SK-N-SH (cell line): ENCODE measurements around the gene LIG1. TPM values are rescaled to one million over a fixed set of nuclear protein-coding genes. Genes with fewer than 3 reads are reported as not detected.
A peak's percentile ranks its signal among the peaks of the same experiment; 100 is the strongest.

Experiments used
- CTCF ChIA-PET: fragments of 300-600, 350-600 bp; formaldehyde crosslinking; extraction: SDS; loops from one replicate; lab custom pipeline; 2021; lab: Yijun Ruan, JAX
- POLR2A ChIA-PET: fragments of 350-600 bp; sonication (Branson Sonifier 250); formaldehyde crosslinking; extraction: SDS; loops from one replicate; lab custom pipeline; 2020; ENCODE audit warnings: antibody characterized with exemption, inconsistent platforms; lab: Yijun Ruan, JAX
- DNase-seq: peaks from one replicate; pipeline ENCODE4 v3.0.0; 2012
- H2AFZ ChIP-seq: fragments of 200-600 bp; sonication (generic); 2 replicates; pipeline ENCODE4 v1.8.1; 2016; ENCODE audit warnings: antibody characterized with exemption, mild to moderate bottlenecking, low read depth
- H3F3A ChIP-seq: fragments of 200-600 bp; sonication (generic); replicated peaks from 2 replicates; pipeline ENCODE3; 2016; ENCODE audit warnings: antibody characterized with exemption, mild to moderate bottlenecking; ENCODE audit not compliant: insufficient read depth
- H3K27ac ChIP-seq, 2 experiments: fragments of 200-500 bp in 1 of 2; fragments of 200-600 bp in 1 of 2; sonication (Bioruptor generic) in 1 of 2; sonication (generic), shearing (Covaris generic) in 1 of 2; 2 replicates each; pipeline versions ENCODE4 v1.5.1 to v1.6.1; 2014 to 2016; ENCODE audit warnings: low read depth in 2 of 2, inconsistent platforms in 1 of 2, low read length in 1 of 2, mild to moderate bottlenecking in 1 of 2, mixed read lengths in 1 of 2
- H3K27me3 ChIP-seq: fragments of 200-600 bp; sonication (generic), shearing (Covaris generic); 2 replicates; pipeline ENCODE4 v1.6.1; 2016; ENCODE audit warnings: mixed run types; ENCODE audit not compliant: insufficient read depth
- H3K36me3 ChIP-seq, 2 experiments: fragments of 200-500 bp in 1 of 2; fragments of 200-600 bp in 1 of 2; sonication (Bioruptor generic) in 1 of 2; sonication (generic) in 1 of 2; replicated peaks in 1 of 2; 2 replicates each; pipeline versions ENCODE3 to v1.5.1; 2014 to 2016; ENCODE audit warnings: low read length in 1 of 2, mild to moderate bottlenecking in 1 of 2; ENCODE audit not compliant: insufficient read depth in 2 of 2, control insufficient read depth in 1 of 2
- H3K4me1 ChIP-seq, 2 experiments: fragments of 200-500 bp in 1 of 2; fragments of 200-600 bp in 1 of 2; sonication (Bioruptor generic) in 1 of 2; sonication (generic), shearing (Covaris generic) in 1 of 2; 2 replicates each; pipeline versions ENCODE4 v1.5.1 to v1.6.1; 2014 to 2016; ENCODE audit warnings: low read depth in 1 of 2, low read length in 1 of 2, mixed run types in 1 of 2; ENCODE audit not compliant: insufficient read depth in 2 of 2, control insufficient read depth in 1 of 2
- H3K4me2 ChIP-seq: fragments of 200-600 bp; sonication (generic), shearing (Covaris generic); 2 replicates; pipeline ENCODE4 v1.6.1; 2017; ENCODE audit warnings: mixed run types
- H3K4me3 ChIP-seq, 2 experiments: fragments of 200-500 bp in 1 of 2; fragments of 200-600 bp in 1 of 2; sonication (Bioruptor generic) in 1 of 2; sonication (generic), shearing (Covaris generic) in 1 of 2; 2 replicates each; pipeline versions ENCODE4 v1.5.1 to v1.8.1; 2014 to 2016; ENCODE audit warnings: low read depth in 2 of 2, inconsistent platforms in 1 of 2, low read length in 1 of 2, mild to moderate bottlenecking in 1 of 2, mixed read lengths in 1 of 2, moderate library complexity in 1 of 2
- H3K79me2 ChIP-seq: fragments of 200-600 bp; sonication (generic); 2 replicates; pipeline ENCODE4 v1.8.1; 2017; ENCODE audit warnings: mild to moderate bottlenecking; ENCODE audit not compliant: insufficient read depth
- H3K9ac ChIP-seq: fragments of 200-600 bp; sonication (generic); 2 replicates; pipeline ENCODE4 v1.6.1; 2017; ENCODE audit warnings: mixed run types
- H3K9me2 ChIP-seq: fragments of 200-600 bp; sonication (generic); 2 replicates; pipeline ENCODE4 v1.6.1; 2017; ENCODE audit warnings: mixed run types
- H3K9me3 ChIP-seq: fragments of 200-600 bp; sonication (generic); 2 replicates; pipeline ENCODE4 v1.6.1; 2017; ENCODE audit warnings: mixed run types, mild to moderate bottlenecking, moderate library complexity
- H4K20me1 ChIP-seq: fragments of 200-600 bp; sonication (generic); 2 replicates; pipeline ENCODE4 v1.6.1; 2017; ENCODE audit warnings: mild to moderate bottlenecking, mixed run types; ENCODE audit not compliant: insufficient read depth
- CTCF ChIP-seq: fragments of 200-600 bp; sonication (generic); IDR thresholded peaks from 2 replicates; pipeline ENCODE4 v1.6.1; 2017; ENCODE audit warnings: antibody characterized with exemption, mild to moderate bottlenecking, moderate library complexity
- GABPA ChIP-seq: IDR thresholded peaks from 2 replicates; pipeline ENCODE4 v1.4.0; 2012; ENCODE audit warnings: low read depth, mild to moderate bottlenecking
- MXI1 ChIP-seq: IDR thresholded peaks from 2 replicates; pipeline ENCODE4 v1.6.1; 2012; ENCODE audit warnings: mild to moderate bottlenecking, low read depth, low read length, improper control_type of control experiment
- TCF12 ChIP-seq: IDR thresholded peaks from 2 replicates; pipeline ENCODE4 v1.4.0; 2012
- TEAD4 ChIP-seq: IDR thresholded peaks from 2 replicates; pipeline ENCODE4 v1.4.0; 2012; ENCODE audit warnings: mild to moderate bottlenecking, borderline replicate concordance; ENCODE audit not compliant: insufficient read depth
- WGBS: methylation state at CpG from one replicate; pipeline ENCODE4 v1.1.6; 2017; ENCODE audit warnings: low lambda C conversion rate; 5-methylcytosine and 5-hydroxymethylcytosine counted together
- polyA plus RNA-seq, 3 experiments: library from polyadenylated mRNA; depleted of rRNA; stranded (reverse); fragments of >200 nt; gene quantifications; 2 replicates each; pipeline ENCODE4 v1.2.3, GENCODE V29; 2012

LIG1 gene
- polyA plus RNA-seq, 1 of the 3 experiments (the other 2 are of a cell fraction), result 53.0 TPM

GRCh38 chr19:48194844-48195830, 25.0 kb upstream of the LIG1 start:
- no peak overlapping the region for H2AFZ ChIP-seq
- H3K79me2 ChIP-seq, result no peaks in the 10 kb centered on the region
- H3K4me2 ChIP-seq, result no peak overlapping the region
- H3K9ac ChIP-seq, result no peak overlapping the region
- H3K4me1 ChIP-seq, result no peaks in the 10 kb centered on the region
- ChIA-PET CTCF (interaction anchor here (1.2 to 1.6 kb wide), 2 partner anchors 9 to 22 kb away, joined by 3 to 8 read pairs; no protein-coding TSS in a partner anchor), POLR2A (interaction anchor here (0.5 to 1.1 kb wide), 2 partner anchors 9 to 23 kb away, joined by 3 read pairs; no protein-coding TSS in a partner anchor)
- no peaks in the 10 kb centered on the region for H4K20me1 ChIP-seq
- TF ChIP-seq TEAD4, result no peak
- TF ChIP-seq CTCF, result no peak
- no peak for TF ChIP-seq GABPA
- no peak for TF ChIP-seq TCF12
- no peaks in the 10 kb centered on the region for H3K27me3 ChIP-seq
- 96% methylated on average over 73 of the region's 95 CpGs for WGBS
- peaks cover 7% of the 10 kb centered on the region for H3F3A ChIP-seq
- no peaks in the 10 kb centered on the region for H3K9me3 ChIP-seq
- no peak overlapping the region for H3K27ac ChIP-seq
- no peak overlapping the region for H3K4me3 ChIP-seq
- no peaks in the 10 kb centered on the region for H3K9me2 ChIP-seq
- no peaks in the 10 kb centered on the region for H3K36me3 ChIP-seq
- DNase-seq, result peak; percentile 24

GRCh38 chr19:48194041-48194843, 24.1 kb upstream of the LIG1 start:
- Histone ChIP-seq H3K4me1 (no peaks in the 10 kb centered on the region), H4K20me1 (no peaks in the 10 kb centered on the region), H3K9me3 (no peaks in the 10 kb centered on the region), H3K4me3 (no peak overlapping the region; a peak in 1 of 4 replicates), H3K27me3 (no peaks in the 10 kb centered on the region), H3K4me2 (no peak overlapping the region), H3K36me3 (peaks cover 0 to under 1% of the 10 kb centered on the region in 2 experiments), H3F3A (peaks cover 7% of the 10 kb centered on the region), H3K9ac (no peak overlapping the region), H3K27ac (no peak overlapping the region), H2AFZ (no peak overlapping the region), H3K79me2 (no peaks in the 10 kb centered on the region), H3K9me2 (no peaks in the 10 kb centered on the region)
- ChIA-PET POLR2A (interaction anchor here (1.1 kb wide), 1 partner anchor 10 kb away, joined by 3 read pairs; no protein-coding TSS in a partner anchor), CTCF (interaction anchor here (0.9 to 1.6 kb wide), 5 partner anchors 8 to 42 kb away, joined by 3 to 8 read pairs (median 3); no protein-coding TSS in a partner anchor)
- peak; percentile 34 for DNase-seq
- no peak for TF ChIP-seq MXI1
- peak; percentile 53 for TF ChIP-seq CTCF
- 83% methylated on average over 27 of the region's 36 CpGs for WGBS
